ENCODE measurements around the gene GABRB1. TPM values are rescaled to one million over a fixed set of nuclear protein-coding genes. Genes with fewer than 3 reads are reported as not detected.

GABRB1 gene
- total RNA-seq, 1 donor from 2014 or later, result 0.29 TPM

DNA sequence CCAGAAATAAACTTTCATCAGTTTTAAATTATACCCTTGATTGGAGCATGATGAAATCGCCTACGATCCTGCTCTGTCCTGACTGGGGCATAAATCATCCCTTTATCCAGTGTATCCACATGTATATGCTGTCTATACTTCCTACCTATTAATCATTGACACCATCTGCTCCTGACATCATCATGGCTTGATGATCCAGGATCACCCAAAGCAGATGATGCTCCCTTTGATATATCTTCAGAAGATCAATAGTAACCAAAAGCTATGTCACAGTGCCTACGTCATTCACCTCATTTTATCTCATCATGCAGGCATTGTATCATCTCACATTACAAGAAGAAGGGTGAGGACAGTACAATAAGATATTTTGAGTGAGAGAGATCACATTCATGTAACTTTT, 294.7 kb downstream of the GABRB1 start:
- TF ChIP-seq, protein P1, sequence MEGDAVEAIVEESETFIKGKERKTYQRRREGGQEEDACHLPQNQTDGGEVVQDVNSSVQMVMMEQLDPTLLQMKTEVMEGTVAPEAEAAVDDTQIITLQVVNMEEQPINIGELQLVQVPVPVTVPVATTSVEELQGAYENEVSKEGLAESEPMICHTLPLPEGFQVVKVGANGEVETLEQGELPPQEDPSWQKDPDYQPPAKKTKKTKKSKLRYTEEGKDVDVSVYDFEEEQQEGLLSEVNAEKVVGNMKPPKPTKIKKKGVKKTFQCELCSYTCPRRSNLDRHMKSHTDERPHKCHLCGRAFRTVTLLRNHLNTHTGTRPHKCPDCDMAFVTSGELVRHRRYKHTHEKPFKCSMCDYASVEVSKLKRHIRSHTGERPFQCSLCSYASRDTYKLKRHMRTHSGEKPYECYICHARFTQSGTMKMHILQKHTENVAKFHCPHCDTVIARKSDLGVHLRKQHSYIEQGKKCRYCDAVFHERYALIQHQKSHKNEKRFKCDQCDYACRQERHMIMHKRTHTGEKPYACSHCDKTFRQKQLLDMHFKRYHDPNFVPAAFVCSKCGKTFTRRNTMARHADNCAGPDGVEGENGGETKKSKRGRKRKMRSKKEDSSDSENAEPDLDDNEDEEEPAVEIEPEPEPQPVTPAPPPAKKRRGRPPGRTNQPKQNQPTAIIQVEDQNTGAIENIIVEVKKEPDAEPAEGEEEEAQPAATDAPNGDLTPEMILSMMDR (conservative IDR thresholded peaks at IDR 0.05; ENCODE audit: low read depth, low read length), result no peak
- no peak overlapping the region for H3K4me3 ChIP-seq (ENCODE audit: low read depth, low read length)
- no peak for DNase-seq (ENCODE audit: low read depth)

DNA sequence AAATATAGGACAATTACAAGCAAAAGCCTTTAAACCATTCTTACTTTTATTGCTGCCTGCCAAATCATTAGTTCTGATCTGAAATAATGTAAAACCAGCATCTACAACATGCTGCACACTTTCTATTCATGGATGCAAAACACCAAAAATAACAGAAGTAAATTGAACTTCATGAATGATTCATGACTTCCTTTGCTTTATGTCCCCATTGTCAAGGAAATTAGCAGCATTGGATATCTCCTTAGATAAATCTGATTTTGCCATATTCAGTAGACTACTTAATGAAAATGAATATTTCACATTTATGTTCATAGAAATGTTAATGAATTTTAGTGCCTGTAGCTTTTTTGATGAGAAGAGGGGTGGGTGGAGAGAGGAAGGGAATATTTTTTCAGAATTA, 299.5 kb downstream of the GABRB1 start:
- H3K4me3 ChIP-seq (ENCODE audit: low read depth, low read length), result no peak overlapping the region
- no peak for DNase-seq (ENCODE audit: low read depth)
- TF ChIP-seq, protein P1 (conservative IDR thresholded peaks at IDR 0.05; ENCODE audit: low read depth, low read length), result no peak

DNA sequence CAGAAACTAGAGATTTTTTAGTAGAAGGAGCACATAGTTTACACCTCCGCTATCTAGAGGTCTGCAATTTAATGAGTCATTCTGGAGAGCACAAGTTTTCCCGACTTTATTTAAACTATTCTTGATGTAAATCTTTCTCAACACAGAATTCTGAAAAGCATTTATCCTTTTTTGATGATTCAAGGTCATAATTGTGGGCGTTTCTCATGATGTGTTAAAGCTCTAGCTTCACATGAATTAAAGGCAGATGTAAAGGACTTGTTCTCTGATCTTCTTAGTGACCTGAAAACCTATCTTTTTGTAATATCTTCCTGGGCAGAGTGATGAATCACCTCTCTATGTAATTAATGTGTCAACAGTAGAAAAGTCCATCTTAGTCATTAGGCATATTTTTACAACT, 303.3 kb downstream of the GABRB1 start:
- no peak overlapping the region for H3K4me3 ChIP-seq (ENCODE audit: low read depth, low read length)
- TF ChIP-seq, protein P1 (conservative IDR thresholded peaks at IDR 0.05; ENCODE audit: low read depth, low read length), result no peak
- DNase-seq (ENCODE audit: low read depth), result no peak

DNA sequence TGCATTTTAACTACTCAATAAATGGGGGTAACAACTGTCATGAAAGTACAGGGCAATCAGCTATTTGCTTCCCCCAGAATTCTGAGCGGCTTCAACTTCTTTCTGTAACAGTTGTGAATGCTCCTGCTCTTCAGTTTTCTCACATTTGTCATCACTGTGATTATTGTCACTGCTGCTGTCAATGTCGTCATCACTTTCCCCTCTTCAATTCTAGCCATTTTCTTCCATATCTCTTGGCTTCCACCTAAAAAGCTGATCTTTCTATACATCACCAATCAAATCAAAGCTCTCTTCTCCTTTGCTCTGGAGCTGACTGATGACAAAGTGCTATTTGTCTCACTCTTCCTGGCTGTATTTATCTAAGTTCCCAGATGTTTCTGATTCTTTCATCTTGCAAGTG, 306.5 kb downstream of the GABRB1 start:
- no peak overlapping the region for H3K4me3 ChIP-seq (ENCODE audit: low read depth, low read length)
- DNase-seq (ENCODE audit: low read depth), result no peak
- TF ChIP-seq, protein P1 (conservative IDR thresholded peaks at IDR 0.05; ENCODE audit: low read depth, low read length), result no peak

DNA sequence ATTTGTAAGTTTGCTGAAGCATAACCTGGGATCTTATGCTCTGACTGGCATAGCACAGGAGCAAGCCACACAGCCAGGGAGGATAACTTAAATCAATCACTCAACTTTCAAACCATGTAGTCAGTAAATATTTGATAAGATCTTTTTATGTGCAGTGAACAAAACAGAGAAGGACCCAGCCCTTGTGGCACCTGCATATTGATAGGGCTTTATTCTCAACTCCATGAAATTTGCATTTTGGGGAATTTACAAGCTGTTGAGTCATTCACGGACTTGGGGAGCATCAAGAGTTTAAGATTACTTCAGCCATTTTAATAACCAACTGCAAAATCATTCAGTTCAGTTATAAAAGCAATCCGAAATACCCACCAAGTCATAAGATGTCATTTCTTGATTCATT, 309.5 kb downstream of the GABRB1 start:
- no peak for DNase-seq (ENCODE audit: low read depth)
- TF ChIP-seq, protein P1 (conservative IDR thresholded peaks at IDR 0.05; ENCODE audit: low read depth, low read length), result no peak
- no peak overlapping the region for H3K4me3 ChIP-seq (ENCODE audit: low read depth, low read length)

DNA sequence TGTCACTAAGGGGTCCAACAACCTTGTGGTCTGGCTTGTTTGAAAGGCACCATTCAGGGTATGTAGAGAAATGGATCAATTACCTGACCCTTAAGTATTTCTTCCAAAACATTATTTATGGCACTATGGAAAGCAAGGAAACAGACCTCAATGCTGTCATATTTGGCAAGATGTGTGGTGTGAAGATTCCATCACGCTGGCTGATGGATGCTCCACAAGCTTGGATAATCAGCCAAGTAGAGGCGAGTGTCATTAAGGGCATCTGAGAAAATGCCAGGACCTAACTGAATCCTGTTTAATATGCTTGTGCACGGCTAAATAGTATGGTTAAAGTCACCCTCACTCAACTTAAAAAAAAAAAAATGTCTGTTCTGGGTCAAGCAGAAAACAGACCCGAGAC, 311.4 kb downstream of the GABRB1 start:
- no peak for DNase-seq (ENCODE audit: low read depth)
- TF ChIP-seq, protein P1 (conservative IDR thresholded peaks at IDR 0.05; ENCODE audit: low read depth, low read length), result no peak
- H3K4me3 ChIP-seq (ENCODE audit: low read depth, low read length), result no peak overlapping the region

DNA sequence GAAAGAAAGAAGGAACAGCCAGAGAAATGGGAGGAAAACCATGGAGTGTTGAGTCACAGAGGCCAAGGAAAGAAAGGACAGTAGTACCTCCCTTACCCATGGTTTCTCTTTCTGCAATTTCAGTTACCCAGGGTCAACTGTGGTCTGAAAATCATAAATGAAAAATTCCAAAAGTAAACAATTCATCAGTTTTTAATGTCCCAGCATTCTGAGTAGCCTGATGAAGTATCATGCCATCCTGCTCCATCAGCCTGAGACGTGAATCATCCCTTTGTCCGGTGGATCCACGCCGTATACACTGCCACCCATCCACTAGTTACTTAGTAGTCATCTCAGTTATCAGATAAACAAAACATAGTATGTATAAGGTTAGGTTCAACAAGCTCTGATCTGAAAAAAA, 318.0 kb downstream of the GABRB1 start:
- no peak for DNase-seq (ENCODE audit: low read depth)
- TF ChIP-seq, protein P1 (conservative IDR thresholded peaks at IDR 0.05; ENCODE audit: low read depth, low read length), result no peak
- no peak overlapping the region for H3K4me3 ChIP-seq (ENCODE audit: low read depth, low read length)
